ENCODE data around the gene BABAM2. TPM values are rescaled to one million over a fixed set of nuclear protein-coding genes. Genes with fewer than 3 reads are reported as not detected.

The BABAM2 gene
- total RNA-seq, 1 experiment from 2014 or later: 27.1 TPM

DNA sequence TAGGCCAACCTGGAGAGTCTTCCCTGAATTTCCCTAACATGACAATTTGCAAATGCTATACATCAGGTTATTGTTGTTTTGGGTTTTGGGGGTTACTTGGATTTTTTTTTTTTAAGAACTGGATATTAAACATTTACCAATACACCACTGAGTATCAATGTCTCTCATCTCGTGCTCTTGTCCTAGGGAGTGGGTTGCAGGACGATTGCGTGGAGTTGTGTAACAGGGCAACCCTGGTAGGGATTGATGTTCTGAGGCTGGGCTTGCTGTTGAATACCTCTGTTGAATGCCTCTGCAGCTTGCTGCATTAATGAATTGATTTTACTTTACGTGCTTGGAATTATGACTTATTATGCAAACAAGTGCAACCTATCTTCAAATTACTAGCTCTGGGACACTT lies 483.3 kb downstream of the BABAM2 start:
- no peak overlapping the region for H2AFZ ChIP-seq (ENCODE audit: low read length)
- H2BK20ac ChIP-seq (ENCODE audit: low read depth, low read length, poor library complexity, severe bottlenecking): no peak overlapping the region
- H2BK15ac ChIP-seq (ENCODE audit: low read depth, low read length): no peak overlapping the region
- no peak overlapping the region for H2BK12ac ChIP-seq (ENCODE audit: insufficient read length, low read depth, low read length)
- H3K9me3 Mint-ChIP-seq: no peaks in the 10 kb centered on the region
- H4K20me1 ChIP-seq (ENCODE audit: control insufficient read depth, insufficient read depth, insufficient read length): no peaks in the 10 kb centered on the region
- H3K79me1 ChIP-seq (ENCODE audit: insufficient read depth, low read depth, low read length, poor library complexity, severe bottlenecking): no peaks in the 10 kb centered on the region
- no peak overlapping the region for H3K23ac ChIP-seq (ENCODE audit: insufficient read length, low read depth, low read length)
- H3K23me2 ChIP-seq (ENCODE audit: insufficient read length, low read depth, low read length, poor library complexity, severe bottlenecking): no peaks in the 10 kb centered on the region
- no peaks in the 10 kb centered on the region for H3K4me1 ChIP-seq (ENCODE audit: insufficient read depth, low read length)
- H3K36me3 Mint-ChIP-seq (ENCODE audit: insufficient read depth in 1 of 3, low read depth in 3 of 3): no peaks in the 10 kb centered on the region
- no peak overlapping the region for H4K91ac ChIP-seq (ENCODE audit: insufficient read length, low read depth, low read length)
- no peak overlapping the region for H2BK5ac ChIP-seq (ENCODE audit: insufficient read length, low read length)
- TF ChIP-seq, protein P1, sequence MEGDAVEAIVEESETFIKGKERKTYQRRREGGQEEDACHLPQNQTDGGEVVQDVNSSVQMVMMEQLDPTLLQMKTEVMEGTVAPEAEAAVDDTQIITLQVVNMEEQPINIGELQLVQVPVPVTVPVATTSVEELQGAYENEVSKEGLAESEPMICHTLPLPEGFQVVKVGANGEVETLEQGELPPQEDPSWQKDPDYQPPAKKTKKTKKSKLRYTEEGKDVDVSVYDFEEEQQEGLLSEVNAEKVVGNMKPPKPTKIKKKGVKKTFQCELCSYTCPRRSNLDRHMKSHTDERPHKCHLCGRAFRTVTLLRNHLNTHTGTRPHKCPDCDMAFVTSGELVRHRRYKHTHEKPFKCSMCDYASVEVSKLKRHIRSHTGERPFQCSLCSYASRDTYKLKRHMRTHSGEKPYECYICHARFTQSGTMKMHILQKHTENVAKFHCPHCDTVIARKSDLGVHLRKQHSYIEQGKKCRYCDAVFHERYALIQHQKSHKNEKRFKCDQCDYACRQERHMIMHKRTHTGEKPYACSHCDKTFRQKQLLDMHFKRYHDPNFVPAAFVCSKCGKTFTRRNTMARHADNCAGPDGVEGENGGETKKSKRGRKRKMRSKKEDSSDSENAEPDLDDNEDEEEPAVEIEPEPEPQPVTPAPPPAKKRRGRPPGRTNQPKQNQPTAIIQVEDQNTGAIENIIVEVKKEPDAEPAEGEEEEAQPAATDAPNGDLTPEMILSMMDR (conservative IDR thresholded peaks at IDR 0.05): no peak
- no peak overlapping the region for H2BK120ac ChIP-seq (ENCODE audit: low read depth, low read length, poor library complexity, severe bottlenecking)
- H3K4me1 Mint-ChIP-seq: peaks cover 11 to 13% of the 10 kb centered on the region in 2 experiments
- H3K79me2 ChIP-seq (ENCODE audit: insufficient read depth, low read length): no peaks in the 10 kb centered on the region
- H3K18ac ChIP-seq (ENCODE audit: insufficient read length, low read depth, low read length): no peak overlapping the region
- no CpG with 5 or more reads among the region's 4 CpGs for WGBS (ENCODE audit: extremely low coverage, insufficient read length, low lambda C conversion rate)
- no peak overlapping the region for H3K4me3 Mint-ChIP-seq
- H2AK5ac ChIP-seq (ENCODE audit: insufficient read length, low read length): no peak overlapping the region
- H3K9me3 ChIP-seq (ENCODE audit: control insufficient read depth, low read depth, low read length): no peaks in the 10 kb centered on the region
- peaks cover 50% of the 10 kb centered on the region for H3K27me3 Mint-ChIP-seq (ENCODE audit: low read depth)
- DNase-seq: no peak
- no peak overlapping the region for H4K5ac ChIP-seq (ENCODE audit: insufficient read length, low read depth, low read length)
- H3K27me3 ChIP-seq (ENCODE audit: insufficient read depth, low read length): no peaks in the 10 kb centered on the region; the same call in 1 of the 2 replicates
- no peak overlapping the region for H3K56ac ChIP-seq (ENCODE audit: insufficient read length, low read depth, low read length)
- H3T11ph ChIP-seq (ENCODE audit: low read length): no peak overlapping the region
- no peak overlapping the region for H3K27ac ChIP-seq (ENCODE audit: insufficient read length, low read depth, low read length)
- H4K8ac ChIP-seq (replicated peaks; ENCODE audit: insufficient read length, low read depth, low read length): no peak overlapping the region
- no peak overlapping the region for H3K4ac ChIP-seq (ENCODE audit: low read depth, low read length)
- H3K27ac Mint-ChIP-seq: no peak overlapping the region
- no peak overlapping the region for H3K9ac ChIP-seq (ENCODE audit: extremely low read depth, insufficient read length, low read length)
- H3K4me2 ChIP-seq (ENCODE audit: insufficient read depth, insufficient read length, low read length): no peak overlapping the region
- H3K14ac ChIP-seq (ENCODE audit: insufficient read depth, low read length): no peak overlapping the region

Measured in H9 (cell line).